SU-DHL-6 (cell line): Measurements from ENCODE around the gene COMT.

ENCODE experiments used
- H2AFZ ChIP-seq: fragments of 200-600 bp; sonication (generic); 2 replicates; pipeline ENCODE4 v1.6.1; 2014; ENCODE audit warnings: low read depth, mild to moderate bottlenecking, moderate library complexity, mixed read lengths, antibody characterized with exemption, low read length; ENCODE audit not compliant: severe bottlenecking
- H3F3A ChIP-seq: fragments of 200-600 bp; shearing (Covaris generic); 2 replicates; pipeline ENCODE4 v1.6.0; 2016; ENCODE audit warnings: antibody characterized with exemption, mild to moderate bottlenecking; ENCODE audit not compliant: insufficient read depth
- H3K27ac ChIP-seq: fragments of 200-600 bp; sonication (generic); 2 replicates; pipeline ENCODE4 v1.5.1; 2016; ENCODE audit warnings: low read depth, mild to moderate bottlenecking, low read length, moderate library complexity, mixed read lengths
- H3K27me3 ChIP-seq: fragments of 200-600 bp; sonication (generic), shearing (Covaris generic); 2 replicates; pipeline ENCODE4 v1.6.0; 2014; ENCODE audit warnings: mild to moderate bottlenecking, low read length
- H3K36me3 ChIP-seq: fragments of 200-600 bp; sonication (generic); 2 replicates; pipeline ENCODE4 v1.6.1; 2014; ENCODE audit warnings: mild to moderate bottlenecking, low read length, mixed read lengths
- H3K4me2 ChIP-seq: fragments of 300-600, 200-600 bp; shearing (Covaris generic), sonication (generic); 2 replicates; pipeline ENCODE4 v1.6.0; 2014; ENCODE audit warnings: low read length, low read depth, mild to moderate bottlenecking; ENCODE audit not compliant: poor library complexity, severe bottlenecking
- H3K4me3 ChIP-seq: fragments of 200-600 bp; sonication (generic); 2 replicates; pipeline ENCODE4 v1.5.1; 2014; ENCODE audit warnings: antibody characterized with exemption, low read length, mild to moderate bottlenecking, mixed read lengths; ENCODE audit not compliant: insufficient read depth, poor library complexity, severe bottlenecking
- H3K79me2 ChIP-seq: fragments of 200-600 bp; sonication (generic); 2 replicates; pipeline ENCODE4 v1.6.1; 2014; ENCODE audit warnings: mild to moderate bottlenecking, low read length, moderate library complexity; ENCODE audit not compliant: insufficient read depth
- H3K9ac ChIP-seq: fragments of 200-600 bp; sonication (generic); 2 replicates; pipeline ENCODE4 v1.7.0; 2014; ENCODE audit warnings: mild to moderate bottlenecking, low read length
- H3K9me2 ChIP-seq: fragments of 200-600 bp; sonication (generic); replicated peaks from 2 replicates; pipeline ENCODE4 v1.6.1; 2014; ENCODE audit warnings: low read length; ENCODE audit not compliant: insufficient read depth
- H3K9me3 ChIP-seq: fragments of 200-600 bp; sonication (generic); 2 replicates; pipeline ENCODE4 v1.6.1; 2014; ENCODE audit warnings: low read length, mixed read lengths; ENCODE audit not compliant: insufficient read depth
- H4K20me1 ChIP-seq: fragments of 200-600 bp; sonication (generic); 2 replicates; pipeline ENCODE4 v1.6.1; 2014; ENCODE audit warnings: low read depth, mild to moderate bottlenecking, antibody characterized with exemption, low read length, moderate library complexity, mixed read lengths
- EZH2phosphoT487 ChIP-seq: fragments of 200-600 bp; sonication (generic), shearing (Covaris generic); conservative IDR thresholded peaks from 2 replicates; pipeline ENCODE4 v1.6.1; 2018; ENCODE audit warnings: mild to moderate bottlenecking, antibody characterized with exemption, low read length, moderate library complexity, mixed read lengths
- TF ChIP-seq, protein P1 (sequence below): fragments of 200-600 bp; sonication (generic); IDR thresholded peaks from one replicate; pipeline ENCODE4 v1.5.1; 2017; ENCODE audit warnings: antibody characterized with exemption, mild to moderate bottlenecking, low read length, moderate library complexity; ENCODE audit not compliant: insufficient read depth, poor library complexity, severe bottlenecking

The COMT gene

DNA sequence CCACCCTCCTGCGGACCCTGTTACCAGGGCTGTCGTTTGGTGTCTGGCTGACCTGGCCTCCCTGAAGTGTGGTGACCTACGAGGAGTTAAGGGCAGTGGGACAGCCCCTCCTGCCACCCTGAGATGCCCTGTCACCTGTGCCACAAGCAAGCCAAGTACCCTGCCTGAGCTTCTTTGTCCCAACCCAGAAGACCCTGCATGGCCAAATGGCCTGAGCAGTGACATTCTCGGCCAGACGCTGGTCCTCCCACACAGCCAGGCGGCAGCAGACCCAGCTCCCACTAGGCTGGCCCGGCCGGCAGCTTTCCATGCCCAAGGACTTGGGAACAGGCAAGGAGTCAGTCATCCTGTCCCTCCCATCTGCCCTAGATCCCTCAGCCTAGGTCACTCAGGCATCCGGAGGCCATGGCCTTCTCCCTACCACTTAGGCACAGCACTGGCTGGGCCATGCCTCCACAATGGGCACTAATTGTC is 67.5 kb downstream of the COMT start:
- Histone ChIP-seq H3K4me2 (no peak overlapping the region), H3K27me3 (no peaks in the 10 kb centered on the region), H3K9me3 (no peaks in the 10 kb centered on the region), H3K9me2 (no peaks in the 10 kb centered on the region), H3K36me3 (no peaks in the 10 kb centered on the region), H3K27ac (no peak overlapping the region), H3F3A (no peaks in the 10 kb centered on the region), H3K4me3 (no peak overlapping the region), H3K9ac (no peak overlapping the region), H3K79me2 (no peaks in the 10 kb centered on the region), H4K20me1 (no peaks in the 10 kb centered on the region), H2AFZ (no peak overlapping the region)
- TF ChIP-seq EZH2phosphoT487, result no peak
- TF ChIP-seq, protein P1, sequence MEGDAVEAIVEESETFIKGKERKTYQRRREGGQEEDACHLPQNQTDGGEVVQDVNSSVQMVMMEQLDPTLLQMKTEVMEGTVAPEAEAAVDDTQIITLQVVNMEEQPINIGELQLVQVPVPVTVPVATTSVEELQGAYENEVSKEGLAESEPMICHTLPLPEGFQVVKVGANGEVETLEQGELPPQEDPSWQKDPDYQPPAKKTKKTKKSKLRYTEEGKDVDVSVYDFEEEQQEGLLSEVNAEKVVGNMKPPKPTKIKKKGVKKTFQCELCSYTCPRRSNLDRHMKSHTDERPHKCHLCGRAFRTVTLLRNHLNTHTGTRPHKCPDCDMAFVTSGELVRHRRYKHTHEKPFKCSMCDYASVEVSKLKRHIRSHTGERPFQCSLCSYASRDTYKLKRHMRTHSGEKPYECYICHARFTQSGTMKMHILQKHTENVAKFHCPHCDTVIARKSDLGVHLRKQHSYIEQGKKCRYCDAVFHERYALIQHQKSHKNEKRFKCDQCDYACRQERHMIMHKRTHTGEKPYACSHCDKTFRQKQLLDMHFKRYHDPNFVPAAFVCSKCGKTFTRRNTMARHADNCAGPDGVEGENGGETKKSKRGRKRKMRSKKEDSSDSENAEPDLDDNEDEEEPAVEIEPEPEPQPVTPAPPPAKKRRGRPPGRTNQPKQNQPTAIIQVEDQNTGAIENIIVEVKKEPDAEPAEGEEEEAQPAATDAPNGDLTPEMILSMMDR, result no peak

DNA sequence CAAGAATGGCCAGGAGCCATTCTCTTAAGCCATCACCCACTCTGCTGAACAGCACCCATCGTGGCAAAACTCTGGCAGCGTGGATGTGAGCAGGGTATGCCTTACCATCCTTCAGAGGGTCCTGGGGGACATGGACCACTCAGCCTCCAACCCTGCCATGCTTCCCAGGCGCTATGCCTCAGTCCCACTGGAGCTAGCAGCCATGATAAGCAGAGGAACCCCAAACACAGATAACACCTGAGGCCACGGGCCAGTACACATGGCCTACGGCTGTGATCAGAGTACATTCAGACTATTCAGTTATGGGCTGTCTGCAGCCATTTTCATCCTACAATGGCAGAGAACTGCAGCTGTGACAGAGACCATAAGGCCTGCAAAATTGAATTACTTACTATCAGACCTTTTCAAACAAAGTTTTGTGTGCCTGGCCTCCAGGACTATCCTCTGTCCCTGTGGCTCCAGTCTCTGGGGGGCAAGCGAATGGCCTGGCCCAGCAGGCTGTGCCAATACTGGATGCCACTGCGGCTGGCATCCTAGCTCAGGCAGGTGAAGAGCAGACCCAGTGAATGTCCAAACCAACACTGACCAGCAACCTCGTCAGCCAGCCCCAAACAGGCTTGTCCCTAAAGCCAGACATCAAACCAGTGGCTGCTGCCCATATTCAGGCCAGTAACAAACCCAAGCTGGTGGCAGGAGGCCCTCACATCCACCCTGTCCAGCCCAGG is 68.2 kb downstream of the COMT start:
- H2AFZ ChIP-seq, result no peak overlapping the region
- H3K9ac ChIP-seq, result no peak overlapping the region
- H3K27me3 ChIP-seq, result no peaks in the 10 kb centered on the region
- TF ChIP-seq, protein P1, result no peak
- no peaks in the 10 kb centered on the region for H4K20me1 ChIP-seq
- no peaks in the 10 kb centered on the region for H3K9me2 ChIP-seq
- no peak overlapping the region for H3K4me3 ChIP-seq
- no peaks in the 10 kb centered on the region for H3K36me3 ChIP-seq
- no peak overlapping the region for H3K27ac ChIP-seq
- H3K79me2 ChIP-seq, result no peaks in the 10 kb centered on the region
- H3F3A ChIP-seq, result no peaks in the 10 kb centered on the region
- no peaks in the 10 kb centered on the region for H3K9me3 ChIP-seq
- H3K4me2 ChIP-seq, result no peak overlapping the region

DNA sequence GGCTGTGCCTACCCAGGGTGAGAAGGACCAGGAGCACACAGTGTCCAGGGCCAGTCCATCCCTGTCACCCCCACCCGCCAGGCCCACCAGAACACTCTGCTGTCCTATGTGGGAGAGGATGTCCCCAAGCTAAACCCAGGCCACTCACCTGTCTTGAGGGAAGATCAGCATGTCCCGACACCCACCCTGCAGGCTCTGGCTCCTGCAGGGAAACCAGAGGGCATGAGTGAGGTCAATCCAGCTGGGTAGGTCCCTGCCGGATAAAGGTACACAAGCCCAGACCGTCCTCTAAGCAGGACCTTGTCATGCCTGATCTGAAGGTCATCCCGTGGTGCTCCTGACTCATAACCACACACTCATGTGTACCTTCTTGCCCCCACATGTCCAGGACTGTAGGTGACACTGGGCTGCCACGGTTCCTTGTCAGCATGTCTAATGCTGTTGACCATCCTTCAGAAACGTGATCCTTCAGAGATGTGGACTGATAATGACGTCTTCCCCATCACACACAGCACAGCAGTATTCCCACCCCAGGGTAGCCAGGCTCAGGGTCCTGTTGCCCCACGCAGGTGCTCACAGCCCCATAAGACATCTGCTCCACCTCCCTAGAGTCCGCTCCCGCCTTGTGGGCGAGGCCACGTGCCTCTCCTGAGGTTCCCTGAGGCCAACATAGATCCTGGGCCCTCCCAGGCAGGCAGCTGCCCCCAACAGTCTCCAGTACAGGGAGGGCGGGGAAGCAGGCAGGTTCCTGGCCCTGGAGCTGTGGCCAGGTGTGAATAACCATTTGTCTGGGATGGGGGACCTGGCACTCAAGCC is 68.9 kb downstream of the COMT start:
- TF ChIP-seq, protein P1, result no peak
- no peak for TF ChIP-seq EZH2phosphoT487
- Histone ChIP-seq H3K36me3 (no peaks in the 10 kb centered on the region), H3F3A (no peaks in the 10 kb centered on the region), H3K9me2 (no peaks in the 10 kb centered on the region), H3K79me2 (no peaks in the 10 kb centered on the region), H4K20me1 (no peaks in the 10 kb centered on the region), H3K27me3 (no peaks in the 10 kb centered on the region), H3K4me3 (no peak overlapping the region), H2AFZ (no peak overlapping the region), H3K27ac (no peak overlapping the region), H3K9ac (no peak overlapping the region), H3K4me2 (no peak overlapping the region), H3K9me3 (no peaks in the 10 kb centered on the region)
